ENCODE results near the gene WWP2.

GRCh38 chr16:69839798-69840409 lies 77.8 kb downstream of the WWP2 start:
- TF ChIP-seq CTCF (IDR thresholded peaks at IDR 0.05) (no peak), POLR2A (IDR thresholded peaks at IDR 0.05) (no peak)

Data from ovary (tissue), 3 donors.